Kidney capillary endothelial cell (primary cell): ENCODE measurements around the gene RPS6KA2.
A peak's percentile ranks its signal among the peaks of the same experiment; 100 is the strongest.

Experiments
- DNase-seq: peaks from one replicate; pipeline ENCODE4 v3.0.0-alpha.2; 2018; ENCODE audit warnings: low spot score

The RPS6KA2 gene

GRCh38 chr6:166467436-166468000 lies 159.5 kb downstream of the RPS6KA2 start:
- DNase-seq, result no peak

GRCh38 chr6:166466178-166467122 lies 160.6 kb downstream of the RPS6KA2 start:
- DNase-seq, result peak; percentile 83

- no peak for DNase-seq
These were observed 161.4 kb downstream of the RPS6KA2 start for GRCh38 chr6:166465671-166466087.

- DNase-seq, result no peak
These were observed 162.1 kb downstream of the RPS6KA2 start for GRCh38 chr6:166465003-166465399.

GRCh38 chr6:166464068-166465002 lies 162.7 kb downstream of the RPS6KA2 start:
- no peak for DNase-seq

GRCh38 chr6:166463359-166464067 lies 163.5 kb downstream of the RPS6KA2 start:
- DNase-seq, result no peak

- DNase-seq, result no peak
These were observed 164.5 kb downstream of the RPS6KA2 start for GRCh38 chr6:166462461-166463135.

GRCh38 chr6:166461821-166462460 lies 165.1 kb downstream of the RPS6KA2 start:
- no peak for DNase-seq

GRCh38 chr6:166460473-166461437 lies 166.3 kb downstream of the RPS6KA2 start:
- DNase-seq, result peak; percentile 20

- no peak for DNase-seq
These were observed 167.1 kb downstream of the RPS6KA2 start for GRCh38 chr6:166459906-166460305.

GRCh38 chr6:166459272-166459671 lies 167.8 kb downstream of the RPS6KA2 start:
- no peak for DNase-seq

GRCh38 chr6:166456395-166457156 lies 170.5 kb downstream of the RPS6KA2 start:
- DNase-seq, result no peak

GRCh38 chr6:166454692-166455515 lies 172.1 kb downstream of the RPS6KA2 start:
- no peak for DNase-seq

GRCh38 chr6:166453651-166454050 lies 173.4 kb downstream of the RPS6KA2 start:
- DNase-seq, result no peak

GRCh38 chr6:166450167-166450873 lies 176.7 kb downstream of the RPS6KA2 start:
- no peak for DNase-seq

GRCh38 chr6:166449641-166450040 lies 177.4 kb downstream of the RPS6KA2 start:
- no peak for DNase-seq

- no peak for DNase-seq
These were observed 178.0 kb downstream of the RPS6KA2 start for GRCh38 chr6:166449036-166449435.
